Mesothelial cell of epicardium (in vitro differentiated cells): ENCODE data around the gene GLRX. TPM values are rescaled to one million over a fixed set of nuclear protein-coding genes. Genes with fewer than 3 reads are reported as not detected.

Experiments
- DNase-seq, 2 experiments: peaks; one replicate each; pipeline ENCODE4 v3.0.0; 2021; ENCODE audit warnings: low spot score in 2 of 2; ENCODE audit not compliant: unreplicated experiment in 2 of 2
- H3K27ac Mint-ChIP-seq: 2 replicates; pipeline ENCODE4 v1.8.0; 2021; ENCODE audit warnings: mixed read lengths
- H3K27me3 Mint-ChIP-seq: 2 replicates; pipeline ENCODE4 v1.8.0; 2021; ENCODE audit warnings: low read depth, mixed read lengths
- H3K36me3 Mint-ChIP-seq: 2 replicates; pipeline ENCODE4 v1.8.0; 2021; ENCODE audit warnings: mixed read lengths
- H3K4me1 Mint-ChIP-seq: 2 replicates; pipeline ENCODE4 v1.8.0; 2021; ENCODE audit warnings: mixed read lengths
- H3K4me3 Mint-ChIP-seq: 2 replicates; pipeline ENCODE4 v1.8.0; 2021; ENCODE audit warnings: mild to moderate bottlenecking, moderate library complexity, mixed read lengths
- H3K9me3 Mint-ChIP-seq: 2 replicates; pipeline ENCODE4 v1.8.0; 2021; ENCODE audit warnings: mixed read lengths
- total RNA-seq: library from RNA; stranded (reverse); gene quantifications from 3 replicates; pipeline ENCODE4 v1.2.1, GENCODE V29; 2021
- TF ChIP-seq, protein P1 (sequence below): fragments of 200-600 bp; sonication (generic); IDR thresholded peaks from one replicate; pipeline ENCODE4 v1.5.0; 2021; ENCODE audit warnings: antibody characterized with exemption; ENCODE audit not compliant: unreplicated experiment

The GLRX gene
- total RNA-seq, 1 donor from 2014 or later = 14.8 TPM

GRCh38 chr5:95770830-95771708, 51.5 kb downstream of the GLRX start:
- TF ChIP-seq, protein P1, sequence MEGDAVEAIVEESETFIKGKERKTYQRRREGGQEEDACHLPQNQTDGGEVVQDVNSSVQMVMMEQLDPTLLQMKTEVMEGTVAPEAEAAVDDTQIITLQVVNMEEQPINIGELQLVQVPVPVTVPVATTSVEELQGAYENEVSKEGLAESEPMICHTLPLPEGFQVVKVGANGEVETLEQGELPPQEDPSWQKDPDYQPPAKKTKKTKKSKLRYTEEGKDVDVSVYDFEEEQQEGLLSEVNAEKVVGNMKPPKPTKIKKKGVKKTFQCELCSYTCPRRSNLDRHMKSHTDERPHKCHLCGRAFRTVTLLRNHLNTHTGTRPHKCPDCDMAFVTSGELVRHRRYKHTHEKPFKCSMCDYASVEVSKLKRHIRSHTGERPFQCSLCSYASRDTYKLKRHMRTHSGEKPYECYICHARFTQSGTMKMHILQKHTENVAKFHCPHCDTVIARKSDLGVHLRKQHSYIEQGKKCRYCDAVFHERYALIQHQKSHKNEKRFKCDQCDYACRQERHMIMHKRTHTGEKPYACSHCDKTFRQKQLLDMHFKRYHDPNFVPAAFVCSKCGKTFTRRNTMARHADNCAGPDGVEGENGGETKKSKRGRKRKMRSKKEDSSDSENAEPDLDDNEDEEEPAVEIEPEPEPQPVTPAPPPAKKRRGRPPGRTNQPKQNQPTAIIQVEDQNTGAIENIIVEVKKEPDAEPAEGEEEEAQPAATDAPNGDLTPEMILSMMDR = no peak
- H3K36me3 Mint-ChIP-seq = peaks cover 28% of the 10 kb centered on the region
- no peaks in the 10 kb centered on the region for H3K27me3 Mint-ChIP-seq
- H3K27ac Mint-ChIP-seq = peak overlapping the region; percentile 74
- peaks cover 15% of the 10 kb centered on the region for H3K4me1 Mint-ChIP-seq
- H3K4me3 Mint-ChIP-seq = no peak overlapping the region
- no peaks in the 10 kb centered on the region for H3K9me3 Mint-ChIP-seq
- no peak for DNase-seq

GRCh38 chr5:95768731-95769130, 53.8 kb downstream of the GLRX start:
- no peaks in the 10 kb centered on the region for H3K27me3 Mint-ChIP-seq
- no peak overlapping the region for H3K4me3 Mint-ChIP-seq
- peaks cover 12% of the 10 kb centered on the region for H3K4me1 Mint-ChIP-seq
- H3K9me3 Mint-ChIP-seq = no peaks in the 10 kb centered on the region
- H3K36me3 Mint-ChIP-seq = peaks cover 42% of the 10 kb centered on the region
- DNase-seq = no peak
- H3K27ac Mint-ChIP-seq = no peak overlapping the region
- TF ChIP-seq, protein P1 = no peak

- Mint-ChIP-seq H3K9me3 (no peaks in the 10 kb centered on the region), H3K4me1 (peaks cover 32% of the 10 kb centered on the region), H3K27me3 (no peaks in the 10 kb centered on the region), H3K36me3 (peaks cover 32% of the 10 kb centered on the region), H3K27ac (no peak overlapping the region), H3K4me3 (no peak overlapping the region)
- no peak for DNase-seq
- TF ChIP-seq, protein P1 = no peak
These were observed 58.6 kb downstream of the GLRX start for GRCh38 chr5:95763941-95764340.

Other genes with a start within 250 kb of the GLRX start
- not detected in 3 replicates for gene GPR150, start 202.6 kb downstream of the GLRX start, total RNA-seq
- gene RFESD, start 175.9 kb downstream of the GLRX start, total RNA-seq = 3.4 to 4.2 TPM (median 3.5 TPM) in 3 replicates
- 0.74 to 1.3 TPM (median 0.95 TPM) in 3 replicates for gene SPATA9, start 139.7 kb downstream of the GLRX start, total RNA-seq
- gene RHOBTB3, start 91.4 kb downstream of the GLRX start, total RNA-seq = 146 to 154 TPM (median 153 TPM) in 3 replicates
- gene ELL2, start 139.1 kb upstream of the GLRX start, total RNA-seq = 11.7 to 13.5 TPM (median 11.8 TPM) in 3 replicates